CD4-positive, alpha-beta T cell treated with Interleukin-15 for 4 hours (primary cell): ENCODE results near the gene ENPP5.
A peak's percentile ranks its signal among the peaks of the same experiment; 100 is the strongest.

Source experiments
- DNase-seq: peaks from one replicate; pipeline ENCODE4 v3.0.0-alpha.2; 2020; ENCODE audit warnings: low spot score

The ENPP5 gene

GRCh38 chr6:46170357-46171289, at the start of gene ENPP5:
ENPP5 (minus strand) TSS chr6:46170980; CDS start chr6:46168262, 2,718 bp downstream.
- DNase-seq, result peak; percentile 69

DNA sequence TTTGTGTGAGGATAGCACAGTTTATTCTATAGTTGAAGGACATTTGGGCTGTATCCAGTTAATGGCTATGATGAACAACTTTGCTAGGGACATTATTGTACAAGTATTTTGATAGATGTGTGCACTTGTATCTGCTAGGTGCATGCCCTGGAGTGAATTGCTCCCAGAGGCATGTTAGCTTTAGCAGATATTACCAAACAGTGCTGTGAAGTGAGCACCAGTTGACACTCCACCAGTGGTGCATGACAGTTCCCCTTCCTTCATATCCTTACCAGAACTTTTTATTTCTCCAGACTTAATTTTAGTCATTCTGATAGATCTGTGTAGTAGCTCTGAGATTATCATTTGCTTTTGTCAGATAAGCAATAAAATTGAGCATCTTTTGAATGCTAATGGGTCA, 48.9 kb upstream of the ENPP5 start:
- DNase-seq, result no peak

GRCh38 chr6:46218457-46218856, 47.7 kb upstream of the ENPP5 start:
- no peak for DNase-seq

GRCh38 chr6:46217671-46218131, 46.9 kb upstream of the ENPP5 start:
- DNase-seq, result no peak

DNA sequence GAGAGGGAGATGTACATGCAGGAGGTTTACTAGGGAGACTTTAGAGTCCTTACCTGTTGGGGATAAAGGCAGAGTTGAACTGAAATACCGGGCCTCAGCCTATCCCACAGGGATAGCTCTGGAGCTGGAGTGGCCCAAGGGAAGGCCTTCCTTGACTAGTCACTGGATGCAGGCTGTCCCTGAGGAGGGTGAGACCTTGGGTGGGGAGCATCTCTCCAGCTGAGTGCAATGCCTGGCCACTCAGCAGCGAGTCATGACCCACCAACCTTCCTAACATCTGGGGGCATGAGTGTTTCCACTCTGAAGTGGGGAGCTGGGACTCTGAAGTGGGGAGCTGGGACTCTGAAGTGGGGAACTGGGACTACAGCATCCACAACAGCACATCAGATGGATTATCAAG, 46.1 kb upstream of the ENPP5 start:
- DNase-seq, result no peak

DNA sequence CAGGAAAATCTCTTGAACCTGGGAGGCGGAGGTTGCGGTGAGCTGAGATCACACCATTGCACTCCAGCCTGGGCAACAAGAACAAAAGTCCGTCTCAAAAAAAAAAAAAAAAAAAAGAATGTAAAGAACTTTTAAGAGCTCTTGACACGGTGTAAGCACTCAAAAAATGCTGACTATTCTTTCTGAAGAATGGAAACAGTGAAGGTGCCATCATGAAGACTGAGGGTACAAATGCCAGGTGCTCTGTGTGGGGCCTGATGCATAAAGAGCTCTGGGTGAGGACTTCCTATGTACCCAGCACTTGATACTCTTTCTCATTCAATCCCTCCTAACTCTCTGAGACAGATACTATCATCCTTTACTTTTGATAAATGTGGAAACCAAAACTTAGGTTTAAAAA, 45.0 kb upstream of the ENPP5 start:
- no peak for DNase-seq

GRCh38 chr6:46215213-46215612, 44.4 kb upstream of the ENPP5 start:
- DNase-seq, result no peak

- DNase-seq, result no peak
Measured at GRCh38 chr6:46211917-46212316, 41.1 kb upstream of the ENPP5 start.

GRCh38 chr6:46210294-46210693, 39.5 kb upstream of the ENPP5 start:
- no peak for DNase-seq

- DNase-seq, result no peak
Measured at GRCh38 chr6:46208303-46208702, 37.5 kb upstream of the ENPP5 start.

DNA sequence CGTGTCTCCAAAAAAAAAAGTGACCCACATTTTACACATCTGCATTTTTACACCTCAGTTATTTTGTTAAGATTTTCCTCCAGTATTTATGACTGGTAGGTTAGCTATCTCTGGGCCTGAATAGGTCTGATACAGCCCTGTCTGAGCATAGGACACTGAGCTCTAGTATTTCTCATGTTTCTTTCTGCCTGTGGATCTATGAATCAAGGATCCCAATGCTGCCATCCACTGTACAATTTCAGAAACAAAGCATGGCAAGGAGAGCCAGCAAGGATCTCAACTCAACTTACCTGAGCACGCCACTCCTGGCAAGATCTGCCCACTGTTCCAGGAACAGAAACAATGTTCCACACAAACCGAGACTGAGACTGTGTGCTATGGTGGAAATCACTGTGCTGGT, 36.4 kb upstream of the ENPP5 start:
- no peak for DNase-seq

- no peak for DNase-seq
Measured at GRCh38 chr6:46204880-46205650, 34.3 kb upstream of the ENPP5 start.

DNA sequence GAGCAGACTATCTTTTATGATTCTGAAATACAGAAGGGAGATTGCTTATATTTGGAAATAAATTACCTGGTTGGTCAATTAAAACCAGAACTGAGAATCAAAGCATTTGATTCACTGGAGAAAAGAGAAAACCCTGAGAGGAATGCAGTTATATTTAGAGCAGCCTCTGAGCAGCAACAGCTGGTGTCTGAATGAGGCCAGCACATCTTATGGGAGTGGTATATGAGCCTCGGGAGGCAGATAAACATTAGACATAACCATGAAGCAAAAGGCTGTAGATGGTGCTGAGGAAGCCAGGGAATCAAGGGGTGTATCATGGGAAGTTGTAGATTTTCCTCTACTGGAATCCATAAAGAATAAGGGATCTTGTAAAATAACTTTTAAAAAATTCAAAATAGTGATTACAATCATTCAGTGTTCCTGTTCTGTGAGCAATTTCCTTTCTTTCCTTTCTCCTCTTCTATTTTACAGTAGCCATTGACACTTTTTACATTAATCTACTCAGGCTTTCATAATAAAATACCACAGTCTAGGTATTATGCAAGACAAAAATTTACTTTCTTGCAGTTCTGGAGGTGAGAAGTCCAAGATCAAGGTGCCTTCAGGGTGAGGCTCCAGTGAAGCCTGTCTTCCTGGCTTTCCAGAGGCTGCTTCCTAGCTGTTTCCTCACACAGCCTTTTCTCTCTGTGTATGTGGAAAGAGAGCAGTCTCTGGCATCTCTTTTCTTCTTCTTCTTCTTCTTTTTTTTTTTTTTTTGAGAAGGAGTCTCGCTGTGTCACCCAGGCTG, 32.8 kb upstream of the ENPP5 start:
- no peak for DNase-seq

- DNase-seq, result no peak
Measured at GRCh38 chr6:46201702-46202101, 30.9 kb upstream of the ENPP5 start.

DNA sequence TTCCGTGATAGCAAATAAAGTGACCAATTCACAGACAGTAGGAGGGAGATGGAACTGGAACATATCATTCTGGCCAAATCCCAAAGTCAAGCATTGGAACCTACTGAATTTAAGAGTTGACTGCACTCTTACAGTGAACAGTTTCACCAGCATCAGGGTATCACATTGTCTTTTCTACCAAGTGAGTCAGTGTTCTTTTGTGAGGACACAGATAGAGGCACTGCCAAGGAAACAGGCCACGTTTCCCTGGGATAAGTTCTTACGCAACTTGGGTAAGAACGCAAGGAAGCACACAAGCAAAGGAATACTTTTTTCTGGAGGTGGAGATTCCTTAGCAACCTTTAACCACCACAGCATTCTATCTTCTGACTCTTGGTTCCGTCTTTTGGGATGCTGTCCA, 28.6 kb upstream of the ENPP5 start:
- no peak for DNase-seq

DNA sequence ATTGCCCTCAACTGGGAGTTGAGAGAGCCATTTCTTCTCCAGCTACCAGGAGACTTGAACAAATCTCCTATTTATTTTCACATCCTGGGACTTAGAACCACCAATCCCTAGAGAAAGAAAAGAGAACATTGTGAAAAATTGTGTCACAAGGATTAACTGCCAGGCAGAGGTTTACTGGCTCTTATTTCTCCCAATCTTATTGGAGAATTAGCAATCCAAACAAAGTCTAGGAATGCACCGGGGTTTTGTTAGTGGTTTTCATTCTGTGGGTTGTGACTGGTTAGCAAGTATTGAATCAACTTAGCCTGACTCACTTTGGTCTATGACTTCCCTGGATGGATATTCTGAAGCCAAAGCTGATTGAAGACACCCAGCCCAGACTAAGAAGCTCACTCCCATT, 21.2 kb upstream of the ENPP5 start:
- DNase-seq, result no peak

GRCh38 chr6:46190889-46191288, 20.1 kb upstream of the ENPP5 start:
- DNase-seq, result no peak

DNA sequence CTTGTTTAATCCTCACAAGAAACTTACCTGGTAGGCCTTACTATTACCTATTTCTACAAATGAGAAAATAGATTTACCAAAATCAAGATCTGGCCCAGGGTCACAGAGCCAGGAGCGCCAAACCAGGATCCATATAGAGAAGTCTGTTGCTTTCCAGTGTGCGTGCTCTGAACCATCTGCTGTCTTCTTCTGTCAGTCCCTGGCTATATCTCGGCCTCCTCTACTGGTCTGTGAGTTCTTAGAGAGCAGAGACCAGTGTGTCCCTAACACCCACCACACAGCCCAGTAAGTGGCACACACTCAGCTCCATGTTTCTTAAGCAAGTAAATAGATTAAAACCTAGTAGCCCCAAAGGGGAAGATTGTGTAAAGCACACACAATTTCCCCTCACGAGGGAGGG, 18.9 kb upstream of the ENPP5 start:
- DNase-seq, result no peak

- no peak for DNase-seq
Measured at GRCh38 chr6:46186583-46186982, 15.8 kb upstream of the ENPP5 start.

GRCh38 chr6:46184114-46184513, 13.3 kb upstream of the ENPP5 start:
- DNase-seq, result no peak

- DNase-seq, result no peak
Measured at GRCh38 chr6:46175976-46176375, 5.2 kb upstream of the ENPP5 start.

GRCh38 chr6:46175446-46175845, 4.7 kb upstream of the ENPP5 start:
- peak; percentile 37 for DNase-seq
